ENCODE results near the gene NIP7. TPM values are rescaled to one million over a fixed set of nuclear protein-coding genes. Genes with fewer than 3 reads are reported as not detected.
"Not testable (repeated sequence)": the region's sequence is repeated elsewhere in the genome, so short reads cannot be mapped to it uniquely, and the experiment has no call there.

Gene NIP7
- total RNA-seq, result 10 to 100 TPM in 5 of 7 donors, 1 to 10 TPM in 2; 5.7 to 24.6 (median 16.6) TPM
- polyA plus RNA-seq, result 10 to 100 TPM in 1 of 2 donors, 1 to 10 TPM in 1; 7.8 to 23.2 TPM
- long read RNA-seq, donor 1, transcript NIP7-201 (5 exons, 2,402 nt), result major isoform, 96 of 103 reads
- long read RNA-seq, donor 1, partial matches to known transcripts, result 2 of 103 reads
- long read RNA-seq, donor 1, other reads (novel, unspliced or antisense), result 3 of 103 reads
- long read RNA-seq, donor 2, transcript NIP7-201 (5 exons, 2,402 nt), result major isoform, 15 of 16 reads
- long read RNA-seq, donor 2, partial matches to known transcripts, result 0 of 16 reads
- long read RNA-seq, donor 2, other reads (novel, unspliced or antisense), result 0 of 16 reads
- long read RNA-seq, donor 3, transcript NIP7-201 (5 exons, 2,402 nt), result major isoform, 22 of 23 reads
- long read RNA-seq, donor 3, partial matches to known transcripts, result 0 of 23 reads
- long read RNA-seq, donor 3, other reads (novel, unspliced or antisense), result 0 of 23 reads

DNA sequence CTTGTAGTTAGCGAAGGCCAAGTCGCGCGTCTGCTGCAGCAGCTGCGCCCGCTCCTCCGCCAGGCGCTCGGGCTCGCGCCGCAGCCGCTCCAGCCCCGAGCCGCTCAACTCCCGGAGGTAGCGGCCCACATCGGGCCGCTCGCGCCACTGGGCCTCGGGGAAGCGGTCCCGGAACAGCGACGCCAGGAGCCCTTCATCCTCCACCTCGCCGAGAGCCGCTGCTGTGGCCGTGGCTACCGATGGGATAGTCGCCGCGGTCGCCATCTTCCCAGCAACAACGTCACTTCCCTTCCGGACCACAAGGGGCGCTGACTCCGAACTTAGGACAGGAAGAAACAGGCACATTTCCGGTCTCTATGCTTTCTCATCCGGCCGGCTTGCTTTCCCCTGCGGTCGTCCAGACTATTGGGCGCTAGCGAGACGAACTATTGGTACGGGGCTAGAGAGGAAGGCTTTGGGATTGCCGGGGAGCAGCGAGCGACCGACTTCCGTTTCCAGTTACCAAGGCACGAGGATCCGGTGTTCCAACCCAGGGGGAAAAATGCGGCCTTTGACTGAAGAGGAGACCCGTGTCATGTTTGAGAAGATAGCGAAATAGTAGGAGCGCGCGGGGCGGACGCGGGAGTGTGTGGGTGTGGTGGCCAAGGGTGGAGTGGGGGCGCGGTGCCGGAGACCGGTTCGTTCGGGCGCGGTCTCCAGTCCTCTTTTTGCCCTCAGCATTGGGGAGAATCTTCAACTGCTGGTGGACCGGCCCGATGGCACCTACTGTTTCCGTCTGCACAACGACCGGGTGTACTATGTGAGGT lies at the start of gene NIP7, which contains the start of gene COG8:
NIP7 (plus strand) TSS at position 484 of the 806 bp plus-strand sequence; CDS start at position 542, 58 bp downstream.
COG8 (minus strand) TSS at position 276 of the 806 bp plus-strand sequence; CDS start at position 264, 12 bp downstream.
- intact Hi-C loops (cut with DNase I), result no loop called here
- peaks cover 8% of the 10 kb centered on the region for H3K4me1 ChIP-seq (ENCODE audit: insufficient read depth)
- peak; percentile 90 to 95 (median 94) for DNase-seq
- WGBS, 3 donors, result 0% methylated on average over 56 to 77 of the region's 77 CpGs
- H3K4me3 ChIP-seq, result peak within 1 kb of the TSS; percentile 87
- no peaks in the 10 kb centered on the region for H3K9me3 ChIP-seq
- H3K27me3 ChIP-seq, result no peaks in the 10 kb centered on the region
- H3K36me3 ChIP-seq, result no peaks in the 10 kb centered on the region
- H3K27ac ChIP-seq, result peak within 1 kb of the TSS; percentile 70 to 85
- TF ChIP-seq EP300 (IDR thresholded peaks at IDR 0.05) (no peak), POLR2A (IDR thresholded peaks at IDR 0.05) (peak; percentile 61)
- TF ChIP-seq, protein P1, sequence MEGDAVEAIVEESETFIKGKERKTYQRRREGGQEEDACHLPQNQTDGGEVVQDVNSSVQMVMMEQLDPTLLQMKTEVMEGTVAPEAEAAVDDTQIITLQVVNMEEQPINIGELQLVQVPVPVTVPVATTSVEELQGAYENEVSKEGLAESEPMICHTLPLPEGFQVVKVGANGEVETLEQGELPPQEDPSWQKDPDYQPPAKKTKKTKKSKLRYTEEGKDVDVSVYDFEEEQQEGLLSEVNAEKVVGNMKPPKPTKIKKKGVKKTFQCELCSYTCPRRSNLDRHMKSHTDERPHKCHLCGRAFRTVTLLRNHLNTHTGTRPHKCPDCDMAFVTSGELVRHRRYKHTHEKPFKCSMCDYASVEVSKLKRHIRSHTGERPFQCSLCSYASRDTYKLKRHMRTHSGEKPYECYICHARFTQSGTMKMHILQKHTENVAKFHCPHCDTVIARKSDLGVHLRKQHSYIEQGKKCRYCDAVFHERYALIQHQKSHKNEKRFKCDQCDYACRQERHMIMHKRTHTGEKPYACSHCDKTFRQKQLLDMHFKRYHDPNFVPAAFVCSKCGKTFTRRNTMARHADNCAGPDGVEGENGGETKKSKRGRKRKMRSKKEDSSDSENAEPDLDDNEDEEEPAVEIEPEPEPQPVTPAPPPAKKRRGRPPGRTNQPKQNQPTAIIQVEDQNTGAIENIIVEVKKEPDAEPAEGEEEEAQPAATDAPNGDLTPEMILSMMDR (IDR thresholded peaks at IDR 0.05), result peak; percentile 90 to 95 (median 93)

DNA sequence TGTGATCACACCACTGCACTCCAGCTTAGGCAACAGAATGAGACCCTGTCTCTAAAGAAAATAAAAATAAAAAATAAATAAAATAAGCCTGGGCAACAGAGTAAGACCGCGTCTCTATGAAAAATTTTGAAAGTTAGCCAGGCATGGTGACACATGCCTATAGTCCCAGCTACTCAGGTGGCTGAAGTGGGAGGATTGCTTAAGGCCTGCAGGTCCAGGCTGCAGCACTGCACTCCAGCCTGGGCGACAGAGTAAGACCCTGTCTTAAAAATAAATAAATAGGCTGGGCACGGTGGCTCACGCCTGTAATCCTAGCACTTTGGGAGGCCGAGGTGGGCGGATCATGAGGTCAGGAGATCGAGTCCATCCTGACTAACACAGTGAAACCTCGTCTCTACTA lies 47.9 kb upstream of the NIP7 start:
- H3K27ac ChIP-seq; H3K4me3 ChIP-seq; H3K27me3 ChIP-seq; H3K9me3 ChIP-seq; H3K4me1 ChIP-seq (ENCODE audit: insufficient read depth); DNase-seq; H3K36me3 ChIP-seq: not testable (repeated sequence)
- intact Hi-C loops (cut with DNase I), result loop anchor here in 2 of 4 donors (5.0 to 10.0 kb wide), 2 partner anchors 129 to 417 kb away; no protein-coding TSS in a partner anchor
- WGBS, 3 donors, result 87 to 94% (median 94%) methylated on average over 9 of the region's 9 CpGs

DNA sequence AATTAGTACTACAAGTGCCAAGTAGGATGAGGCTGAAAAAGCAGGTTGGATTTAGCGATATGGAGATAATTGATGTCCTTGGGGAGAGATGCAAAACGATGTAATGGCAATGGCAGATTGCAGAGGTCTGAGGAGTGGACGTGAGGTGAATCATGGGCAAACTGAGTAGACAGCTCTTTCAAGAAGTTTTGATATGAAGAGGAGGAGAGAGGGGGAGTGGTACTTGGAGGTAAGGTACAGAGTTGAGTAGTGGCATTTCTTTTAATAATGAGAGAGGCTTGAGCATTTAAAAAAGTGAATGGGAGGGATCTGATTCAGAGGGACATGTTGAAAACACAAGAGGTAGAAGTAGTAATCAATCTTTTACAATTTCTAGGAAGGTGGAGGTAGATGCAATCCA lies 46.2 kb upstream of the NIP7 start:
- Histone ChIP-seq H3K27ac (no peak overlapping the region), H3K36me3 (no peaks in the 10 kb centered on the region), H3K4me1 (ENCODE audit: insufficient read depth) (no peaks in the 10 kb centered on the region), H3K4me3 (no peak overlapping the region), H3K9me3 (no peaks in the 10 kb centered on the region), H3K27me3 (no peaks in the 10 kb centered on the region)
- DNase-seq, result no peak
- no peak for TF ChIP-seq POLR2A (IDR thresholded peaks at IDR 0.05)
- TF ChIP-seq, protein P1 (IDR thresholded peaks at IDR 0.05), result no peak
- TF ChIP-seq EP300 (IDR thresholded peaks at IDR 0.05), result no peak
- WGBS, 3 donors, result 66 to 70% (median 69%) methylated on average over 3 of the region's 3 CpGs
- intact Hi-C loops (cut with DNase I), result loop anchor here in 2 of 4 donors (5.0 to 10.0 kb wide), 2 partner anchors 131 to 419 kb away; no protein-coding TSS in a partner anchor

DNA sequence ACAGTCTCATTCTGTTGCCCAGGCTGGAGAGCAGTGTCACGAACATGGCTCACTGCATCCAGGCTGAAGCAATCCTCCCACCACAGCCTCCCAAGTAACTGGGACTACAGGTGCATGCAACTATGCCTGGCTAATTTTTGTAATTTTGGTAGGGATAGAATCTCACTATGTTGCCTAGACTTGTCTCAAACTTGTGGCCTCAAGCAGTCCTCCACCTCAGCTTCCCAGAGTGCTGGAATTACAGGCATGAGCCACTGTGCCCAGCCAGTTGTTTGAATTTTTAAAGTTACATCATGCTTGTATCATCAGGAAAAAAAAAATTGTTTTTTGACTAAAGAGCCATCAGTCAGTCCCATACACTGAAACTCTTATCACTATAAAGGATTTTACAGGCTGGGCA lies 45.5 kb upstream of the NIP7 start:
- Histone ChIP-seq H3K4me3 (no peak overlapping the region), H3K4me1 (ENCODE audit: insufficient read depth) (no peaks in the 10 kb centered on the region), H3K36me3 (no peaks in the 10 kb centered on the region), H3K9me3 (no peaks in the 10 kb centered on the region), H3K27ac (no peak overlapping the region), H3K27me3 (no peaks in the 10 kb centered on the region)
- 93 to 96% (median 96%) methylated on average over 1 of the region's 1 CpG for WGBS, 3 donors
- TF ChIP-seq EP300 (IDR thresholded peaks at IDR 0.05) (no peak), POLR2A (IDR thresholded peaks at IDR 0.05) (no peak)
- TF ChIP-seq, protein P1 (IDR thresholded peaks at IDR 0.05), result no peak
- intact Hi-C loops (cut with DNase I), result loop anchor here in 2 of 4 donors (5.0 to 10.0 kb wide), 2 partner anchors 132 to 419 kb away; no protein-coding TSS in a partner anchor
- no peak for DNase-seq

DNA sequence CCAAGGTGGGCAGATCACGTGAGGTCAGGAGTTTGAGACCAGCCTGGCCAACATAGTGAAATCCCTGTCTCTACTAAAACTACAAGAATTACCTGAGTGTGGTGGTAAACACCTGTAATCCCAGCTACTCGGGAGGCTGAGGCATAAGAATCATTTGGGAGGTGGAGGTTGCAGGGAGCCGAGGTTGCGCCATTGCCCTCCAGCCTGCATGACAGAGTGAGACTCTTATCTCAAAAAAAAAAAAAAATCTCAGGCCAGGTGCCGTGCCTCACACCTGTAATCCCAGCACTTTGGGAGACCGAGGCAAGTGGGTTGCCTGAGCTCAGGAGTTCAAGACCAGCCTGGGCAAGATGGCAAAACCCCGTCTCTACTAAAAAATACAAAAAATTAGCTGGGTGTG lies 42.8 kb upstream of the NIP7 start:
- H3K4me3 ChIP-seq; H3K27me3 ChIP-seq; H3K9me3 ChIP-seq; H3K36me3 ChIP-seq; DNase-seq; H3K4me1 ChIP-seq (ENCODE audit: insufficient read depth); H3K27ac ChIP-seq: not testable (repeated sequence)
- intact Hi-C loops (cut with DNase I), result loop anchor here in 1 of 4 donors (10.0 kb wide), 1 partner anchor 422 kb away; no protein-coding TSS in a partner anchor
- 95 to 99% (median 97%) methylated on average over 7 of the region's 7 CpGs for WGBS, 3 donors
